ENCODE data around the gene ADISSP.
A peak's percentile ranks its signal among the peaks of the same experiment; 100 is the strongest.

ADISSP gene

GRCh38 chr20:3751305-3751674 lies 16.3 kb downstream of the ADISSP start:
- H3K36me3 ChIP-seq (ENCODE audit: control insufficient read depth in 2 of 2, insufficient read depth in 1 of 2, low read length in 2 of 2): peaks cover 0 to 37% of the 10 kb centered on the region in 2 experiments; a peak in 1 of 3 replicates
- CTCF ChIA-PET: interaction anchor here (0.6 to 9.8 kb wide), 15 partner anchors 11 to 238 kb away, joined by 3 to 133 read pairs (median 5); partner anchors contain the start of gene ADISSP
- POLR2A ChIA-PET: interaction anchor here (0.5 to 3.2 kb wide), 5 partner anchors 14 to 128 kb away, joined by 3 to 17 read pairs (median 4); partner anchors contain the start of genes ADISSP, AP5S1 and CDC25B
- no peak overlapping the region for H3K27ac ChIP-seq (ENCODE audit: extremely low read depth, low read depth, low read length)
- H3K9me3 ChIP-seq (ENCODE audit: control insufficient read depth, insufficient read depth, low read depth, low read length): no peaks in the 10 kb centered on the region
- peak overlapping the region; percentile 30 for H3K4me3 ChIP-seq (ENCODE audit: low read depth, low read length)
- no peak for TF ChIP-seq ZNF223 (tag by site-specific recombination; IDR thresholded peaks at IDR 0.05)
- no peak for TF ChIP-seq ZNF341 (tag by site-specific recombination; IDR thresholded peaks at IDR 0.05; ENCODE audit: low read depth)
- TF ChIP-seq ZNF529 (tag by site-specific recombination; IDR thresholded peaks at IDR 0.05; ENCODE audit: insufficient replicate concordance): no peak
- TF ChIP-seq ZBTB20 (tag by site-specific recombination; IDR thresholded peaks at IDR 0.05): no peak
- TF ChIP-seq, protein P1, sequence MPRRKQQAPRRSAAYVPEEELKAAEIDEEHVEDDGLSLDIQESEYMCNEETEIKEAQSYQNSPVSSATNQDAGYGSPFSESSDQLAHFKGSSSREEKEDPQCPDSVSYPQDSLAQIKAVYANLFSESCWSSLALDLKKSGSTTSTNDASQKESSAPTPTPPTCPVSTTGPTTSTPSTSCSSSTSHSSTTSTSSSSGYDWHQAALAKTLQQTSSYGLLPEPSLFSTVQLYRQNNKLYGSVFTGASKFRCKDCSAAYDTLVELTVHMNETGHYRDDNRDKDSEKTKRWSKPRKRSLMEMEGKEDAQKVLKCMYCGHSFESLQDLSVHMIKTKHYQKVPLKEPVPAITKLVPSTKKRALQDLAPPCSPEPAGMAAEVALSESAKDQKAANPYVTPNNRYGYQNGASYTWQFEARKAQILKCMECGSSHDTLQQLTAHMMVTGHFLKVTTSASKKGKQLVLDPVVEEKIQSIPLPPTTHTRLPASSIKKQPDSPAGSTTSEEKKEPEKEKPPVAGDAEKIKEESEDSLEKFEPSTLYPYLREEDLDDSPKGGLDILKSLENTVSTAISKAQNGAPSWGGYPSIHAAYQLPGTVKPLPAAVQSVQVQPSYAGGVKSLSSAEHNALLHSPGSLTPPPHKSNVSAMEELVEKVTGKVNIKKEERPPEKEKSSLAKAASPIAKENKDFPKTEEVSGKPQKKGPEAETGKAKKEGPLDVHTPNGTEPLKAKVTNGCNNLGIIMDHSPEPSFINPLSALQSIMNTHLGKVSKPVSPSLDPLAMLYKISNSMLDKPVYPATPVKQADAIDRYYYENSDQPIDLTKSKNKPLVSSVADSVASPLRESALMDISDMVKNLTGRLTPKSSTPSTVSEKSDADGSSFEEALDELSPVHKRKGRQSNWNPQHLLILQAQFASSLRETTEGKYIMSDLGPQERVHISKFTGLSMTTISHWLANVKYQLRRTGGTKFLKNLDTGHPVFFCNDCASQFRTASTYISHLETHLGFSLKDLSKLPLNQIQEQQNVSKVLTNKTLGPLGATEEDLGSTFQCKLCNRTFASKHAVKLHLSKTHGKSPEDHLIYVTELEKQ (tag by site-specific recombination; IDR thresholded peaks at IDR 0.05; ENCODE audit: borderline replicate concordance): no peak
- no peak for TF ChIP-seq BCL11B (tag by site-specific recombination; IDR thresholded peaks at IDR 0.05; ENCODE audit: low read depth)
- TF ChIP-seq, protein P2, sequence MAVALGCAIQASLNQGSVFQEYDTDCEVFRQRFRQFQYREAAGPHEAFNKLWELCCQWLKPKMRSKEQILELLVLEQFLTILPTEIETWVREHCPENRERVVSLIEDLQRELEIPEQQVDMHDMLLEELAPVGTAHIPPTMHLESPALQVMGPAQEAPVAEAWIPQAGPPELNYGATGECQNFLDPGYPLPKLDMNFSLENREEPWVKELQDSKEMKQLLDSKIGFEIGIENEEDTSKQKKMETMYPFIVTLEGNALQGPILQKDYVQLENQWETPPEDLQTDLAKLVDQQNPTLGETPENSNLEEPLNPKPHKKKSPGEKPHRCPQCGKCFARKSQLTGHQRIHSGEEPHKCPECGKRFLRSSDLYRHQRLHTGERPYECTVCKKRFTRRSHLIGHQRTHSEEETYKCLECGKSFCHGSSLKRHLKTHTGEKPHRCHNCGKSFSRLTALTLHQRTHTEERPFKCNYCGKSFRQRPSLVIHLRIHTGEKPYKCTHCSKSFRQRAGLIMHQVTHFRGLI (tag by site-specific recombination; IDR thresholded peaks at IDR 0.05): no peak
- no peak for TF ChIP-seq PBX3 (CRISPR knock-in tag; IDR thresholded peaks at IDR 0.05)
- TF ChIP-seq ZNF174 (tag by site-specific recombination; IDR thresholded peaks at IDR 0.05): no peak
- TF ChIP-seq ZNF514 (tag by site-specific recombination; IDR thresholded peaks at IDR 0.05): no peak
- no peak for TF ChIP-seq ZNF701 (tag by site-specific recombination; IDR thresholded peaks at IDR 0.05)
- no peak for TF ChIP-seq ZNF510 (tag by site-specific recombination; IDR thresholded peaks at IDR 0.05; ENCODE audit: insufficient replicate concordance)
- no peak for TF ChIP-seq ZNF19 (tag by site-specific recombination; IDR thresholded peaks at IDR 0.05; ENCODE audit: low read depth)
- peaks cover 4% of the 10 kb centered on the region; the same call in 1 of the 2 replicates for H3K4me1 ChIP-seq (ENCODE audit: control insufficient read depth, insufficient read depth, low read length)

GRCh38 chr20:3749689-3750531 lies 17.6 kb downstream of the ADISSP start:
- H3K36me3 ChIP-seq (ENCODE audit: control insufficient read depth in 2 of 2, insufficient read depth in 1 of 2, low read length in 2 of 2): peaks cover 0 to 23% of the 10 kb centered on the region in 2 experiments; a peak in 1 of 3 replicates
- peaks cover 4% of the 10 kb centered on the region; the same call in 1 of the 2 replicates for H3K4me1 ChIP-seq (ENCODE audit: control insufficient read depth, insufficient read depth, low read length)
- ChIA-PET POLR2A (no interaction called here), CTCF (interaction anchor here (0.5 to 9.8 kb wide), 20 partner anchors 9 to 395 kb away, joined by 3 to 133 read pairs (median 6); partner anchors contain the start of genes ADISSP and AP5S1)
- no peaks in the 10 kb centered on the region for H3K9me3 ChIP-seq (ENCODE audit: control insufficient read depth, insufficient read depth, low read depth, low read length)
- H3K4me3 ChIP-seq (ENCODE audit: low read depth, low read length): no peak overlapping the region
- H3K27ac ChIP-seq (ENCODE audit: extremely low read depth, low read depth, low read length): no peak overlapping the region
- TF ChIP-seq ZNF416 (tag by site-specific recombination; IDR thresholded peaks at IDR 0.05): no peak
